GM08714 (cell line): ENCODE measurements around the gene LINS1.

Experiments
- H3K4me3 ChIP-seq: fragments of 200-500 bp; sonication (Bioruptor generic); 2 replicates; pipeline ENCODE4 v1.5.1; 2014; ENCODE audit warnings: mild to moderate bottlenecking, low read length, inconsistent platforms
- ZNF274 ChIP-seq: IDR thresholded peaks from 2 replicates; pipeline ENCODE4 v1.6.1; 2012; ENCODE audit warnings: mild to moderate bottlenecking, low read depth, low read length

The LINS1 gene

GRCh38 chr15:100602064-100602822 lies at the start of gene LINS1, which contains the start of gene ASB7:
Gene LINS1 (minus strand): TSS chr15:100602184. CDS start chr15:100580842, 21,342 bp downstream.
Gene ASB7 (plus strand): TSS chr15:100602589. CDS start chr15:100612217, 9,628 bp downstream.
- TF ChIP-seq ZNF274: no peak

GRCh38 chr15:100651253-100651652 lies 49.3 kb upstream of the LINS1 start:
- no peak for TF ChIP-seq ZNF274
- H3K4me3 ChIP-seq: no peak overlapping the region

More at GRCh38 chr15:100602064-100602822, at the start of gene LINS1, which contains the start of gene ASB7:
- H3K4me3 ChIP-seq: peak within 1 kb of the TSS; percentile 99

- H3K4me3 ChIP-seq: no peak overlapping the region
- no peak for TF ChIP-seq ZNF274
These were observed 48.7 kb upstream of the LINS1 start for GRCh38 chr15:100650685-100651084.

- no peak for TF ChIP-seq ZNF274
- no peak overlapping the region for H3K4me3 ChIP-seq
These were observed 47.0 kb upstream of the LINS1 start for GRCh38 chr15:100648951-100649350.

- TF ChIP-seq ZNF274: no peak
These were observed 43.7 kb upstream of the LINS1 start for GRCh38 chr15:100645671-100646070.

GRCh38 chr15:100642950-100643338 lies 41.0 kb upstream of the LINS1 start:
- H3K4me3 ChIP-seq: no peak overlapping the region
- no peak for TF ChIP-seq ZNF274

More at GRCh38 chr15:100645671-100646070, 43.7 kb upstream of the LINS1 start:
- no peak overlapping the region for H3K4me3 ChIP-seq

- no peak overlapping the region for H3K4me3 ChIP-seq
- no peak for TF ChIP-seq ZNF274
These were observed 40.4 kb upstream of the LINS1 start for GRCh38 chr15:100642213-100642949.

GRCh38 chr15:100638177-100638730 lies 36.3 kb upstream of the LINS1 start:
- no peak for TF ChIP-seq ZNF274

GRCh38 chr15:100635406-100636071 lies 33.6 kb upstream of the LINS1 start:
- no peak overlapping the region for H3K4me3 ChIP-seq
- TF ChIP-seq ZNF274: no peak

More at GRCh38 chr15:100638177-100638730, 36.3 kb upstream of the LINS1 start:
- no peak overlapping the region for H3K4me3 ChIP-seq

- TF ChIP-seq ZNF274: no peak
- no peak overlapping the region for H3K4me3 ChIP-seq
These were observed 31.7 kb upstream of the LINS1 start for GRCh38 chr15:100633763-100634075.

- TF ChIP-seq ZNF274: no peak
- no peak overlapping the region for H3K4me3 ChIP-seq
These were observed 29.8 kb upstream of the LINS1 start for GRCh38 chr15:100631831-100632230.

- H3K4me3 ChIP-seq: no peak overlapping the region
- TF ChIP-seq ZNF274: no peak
These were observed 26.8 kb upstream of the LINS1 start for GRCh38 chr15:100628746-100629145.

GRCh38 chr15:100627789-100628395 lies 25.9 kb upstream of the LINS1 start:
- TF ChIP-seq ZNF274: no peak
- H3K4me3 ChIP-seq: no peak overlapping the region

GRCh38 chr15:100623301-100623700 lies 21.3 kb upstream of the LINS1 start:
- H3K4me3 ChIP-seq: no peak overlapping the region
- TF ChIP-seq ZNF274: no peak
